GM10248 (cell line): ENCODE data around the gene SRRM4.

Experiments
- CTCF ChIA-PET: fragments of 300-600 bp; sonication (Branson Sonifier 250); formaldehyde crosslinking; extraction: SDS; loops from one replicate; lab custom pipeline; 2021; ENCODE audit warnings: antibody characterized with exemption; lab: Yijun Ruan, JAX
- POLR2A ChIA-PET: fragments of 350-650 bp; sonication (Branson Sonifier 250); formaldehyde crosslinking; extraction: SDS; loops from one replicate; lab custom pipeline; 2020; ENCODE audit warnings: antibody characterized with exemption; lab: Yijun Ruan, JAX
- DNase-seq: peaks from one replicate; pipeline ENCODE4 v3.0.0; 2012; ENCODE audit errors: extremely low spot score
- TF ChIP-seq, protein P1 (sequence below): IDR thresholded peaks from 2 replicates; pipeline ENCODE4 v1.5.1; 2012; ENCODE audit warnings: mild to moderate bottlenecking, low read depth; ENCODE audit errors: extremely low read depth, missing control alignments, control extremely low read depth

The SRRM4 gene

DNA sequence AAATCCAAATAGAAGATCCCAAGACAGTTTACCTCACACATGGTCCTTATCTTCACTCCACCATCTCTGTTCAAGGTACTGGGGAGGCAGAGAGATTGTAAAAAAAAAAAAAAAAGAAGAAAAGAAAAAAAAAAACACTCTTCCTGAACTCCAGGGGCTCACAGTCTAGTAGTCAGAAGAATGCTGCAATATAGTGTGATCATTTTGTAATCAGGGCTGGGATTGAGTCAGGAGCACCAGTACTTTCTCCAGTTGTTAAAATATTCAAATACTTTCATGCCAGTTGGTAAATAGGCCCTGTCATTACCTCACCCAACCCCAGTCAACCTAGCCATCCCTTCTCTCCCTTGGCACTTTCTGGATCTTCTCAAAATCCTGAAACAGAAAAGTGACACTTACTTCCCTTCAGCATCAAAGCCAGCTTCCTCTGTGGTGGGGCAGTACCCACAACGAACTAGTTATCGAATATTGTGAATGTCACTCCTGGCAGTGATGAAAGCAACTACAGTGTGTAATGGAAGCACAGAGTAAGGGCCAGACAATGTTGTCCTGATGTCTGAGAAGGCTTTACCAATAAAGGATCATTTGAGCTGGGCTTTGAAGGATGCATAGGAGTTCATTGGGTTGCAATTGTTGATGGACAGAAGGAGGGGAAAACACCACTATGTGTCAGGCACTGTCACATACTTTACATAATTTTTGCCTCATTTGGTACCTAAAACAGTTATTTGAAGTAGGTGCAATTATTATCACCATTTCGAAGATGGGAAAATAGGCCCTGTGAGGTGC lies 153.1 kb downstream of the SRRM4 start:
- ChIA-PET POLR2A (no interaction called here), CTCF (no interaction called here)
- TF ChIP-seq, protein P1, sequence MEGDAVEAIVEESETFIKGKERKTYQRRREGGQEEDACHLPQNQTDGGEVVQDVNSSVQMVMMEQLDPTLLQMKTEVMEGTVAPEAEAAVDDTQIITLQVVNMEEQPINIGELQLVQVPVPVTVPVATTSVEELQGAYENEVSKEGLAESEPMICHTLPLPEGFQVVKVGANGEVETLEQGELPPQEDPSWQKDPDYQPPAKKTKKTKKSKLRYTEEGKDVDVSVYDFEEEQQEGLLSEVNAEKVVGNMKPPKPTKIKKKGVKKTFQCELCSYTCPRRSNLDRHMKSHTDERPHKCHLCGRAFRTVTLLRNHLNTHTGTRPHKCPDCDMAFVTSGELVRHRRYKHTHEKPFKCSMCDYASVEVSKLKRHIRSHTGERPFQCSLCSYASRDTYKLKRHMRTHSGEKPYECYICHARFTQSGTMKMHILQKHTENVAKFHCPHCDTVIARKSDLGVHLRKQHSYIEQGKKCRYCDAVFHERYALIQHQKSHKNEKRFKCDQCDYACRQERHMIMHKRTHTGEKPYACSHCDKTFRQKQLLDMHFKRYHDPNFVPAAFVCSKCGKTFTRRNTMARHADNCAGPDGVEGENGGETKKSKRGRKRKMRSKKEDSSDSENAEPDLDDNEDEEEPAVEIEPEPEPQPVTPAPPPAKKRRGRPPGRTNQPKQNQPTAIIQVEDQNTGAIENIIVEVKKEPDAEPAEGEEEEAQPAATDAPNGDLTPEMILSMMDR = no peak
- DNase-seq = no peak

DNA sequence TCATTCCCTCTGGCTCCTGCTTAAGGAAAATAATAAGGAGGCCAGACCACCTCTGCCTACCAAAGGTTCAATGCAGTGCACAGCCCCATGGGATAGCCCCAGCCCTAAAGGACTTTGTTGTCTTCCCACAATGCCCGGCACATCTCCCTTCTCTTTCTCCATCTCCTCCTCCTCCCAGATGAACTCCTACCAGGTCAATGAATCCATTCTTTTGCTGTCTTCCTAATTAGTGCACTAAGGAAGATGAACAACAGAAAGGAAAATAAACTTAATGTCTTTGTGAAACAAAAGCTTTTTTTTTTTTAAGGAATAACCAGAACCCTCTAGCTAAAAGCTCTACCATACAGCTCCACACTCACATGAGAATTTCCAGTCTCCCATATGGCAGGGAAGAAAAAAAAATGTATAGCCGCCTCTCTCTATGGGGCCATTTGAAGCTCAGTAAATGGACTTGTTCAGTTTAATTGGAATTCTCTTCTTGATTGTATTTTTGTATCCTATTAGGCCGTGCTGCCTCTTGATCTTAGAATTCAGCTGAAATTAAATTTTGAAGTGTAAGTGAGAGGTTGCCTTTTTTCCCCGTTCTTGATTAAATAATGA lies 155.6 kb downstream of the SRRM4 start:
- no peak for DNase-seq
- CTCF ChIA-PET = interaction anchor here (1.3 kb wide), 1 partner anchor 22 kb away, joined by 3 read pairs; no protein-coding TSS in a partner anchor
- POLR2A ChIA-PET = no interaction called here
- TF ChIP-seq, protein P1 = no peak

DNA sequence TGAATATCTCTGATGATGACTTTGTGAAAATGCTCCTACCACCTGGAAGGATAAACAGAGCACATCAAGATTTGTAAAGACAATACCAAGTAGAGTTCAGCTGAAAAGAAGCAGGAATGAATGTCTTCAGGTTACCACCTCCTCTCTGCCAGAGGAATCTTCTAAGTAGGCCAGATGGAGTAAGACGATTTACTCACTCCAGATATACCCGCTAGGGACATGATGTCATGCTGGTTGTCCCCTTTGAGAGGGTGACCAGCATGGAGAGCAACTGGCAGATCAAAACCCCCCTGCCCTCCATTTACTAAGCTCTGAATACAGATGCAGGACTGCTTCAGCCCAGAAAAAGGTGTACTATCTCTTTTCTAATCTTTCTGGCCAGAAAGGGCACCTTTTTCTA lies 158.1 kb downstream of the SRRM4 start:
- TF ChIP-seq, protein P1 = no peak
- CTCF ChIA-PET = no interaction called here

DNA sequence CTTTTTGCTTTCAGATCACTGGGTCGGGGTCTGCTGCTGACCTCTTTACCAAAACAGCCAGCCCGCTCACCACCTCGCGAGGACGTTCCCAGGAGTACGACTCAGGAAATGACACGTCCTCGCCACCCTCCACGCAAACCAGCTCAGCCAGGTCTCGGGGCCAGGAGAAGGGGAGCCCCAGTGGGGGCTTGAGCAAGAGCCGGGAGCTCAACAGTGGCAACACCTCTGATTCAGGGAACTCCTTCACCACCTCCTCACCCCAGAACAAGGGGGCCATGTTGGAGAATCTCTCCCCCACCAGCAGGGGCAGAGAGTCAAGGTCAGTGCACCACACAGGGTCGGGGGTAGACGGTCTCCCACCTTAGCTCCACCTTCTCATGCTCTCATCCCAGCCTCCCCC lies 164.0 kb downstream of the SRRM4 start:
- ChIA-PET CTCF (no interaction called here), POLR2A (no interaction called here)
- DNase-seq = no peak
- TF ChIP-seq, protein P1 = no peak

More for the DNA sequence above, 158.1 kb downstream of the SRRM4 start:
- DNase-seq = no peak
- POLR2A ChIA-PET = no interaction called here

DNA sequence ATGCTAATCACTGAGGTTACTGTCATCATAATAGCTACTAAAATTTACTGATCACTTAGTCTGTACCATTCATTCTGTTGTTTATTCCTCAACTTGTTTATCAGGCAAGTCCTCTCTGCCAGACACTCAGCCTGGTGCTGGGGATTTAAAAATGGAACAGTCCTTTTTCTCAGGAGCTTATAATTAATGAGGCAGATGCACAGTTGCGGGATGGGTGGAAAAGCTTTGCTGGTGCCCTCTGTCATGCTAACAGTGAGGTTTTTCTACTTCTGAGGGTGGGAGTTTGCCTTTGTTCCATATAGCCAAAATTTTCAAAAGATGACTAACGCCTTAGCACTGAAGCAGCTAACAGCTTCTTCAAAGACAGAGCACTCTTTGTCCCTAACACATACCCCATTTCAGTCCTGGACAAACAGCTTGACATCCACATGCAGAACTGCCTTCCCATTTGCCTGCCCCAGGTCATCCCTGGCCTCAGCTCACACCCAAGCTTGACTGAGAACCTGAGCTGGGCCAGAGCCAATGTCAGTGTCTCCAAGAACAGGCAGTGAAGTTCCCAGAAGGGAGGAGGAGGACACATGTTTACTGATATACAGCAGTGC lies 166.6 kb downstream of the SRRM4 start:
- TF ChIP-seq, protein P1 = no peak
- no peak for DNase-seq
- POLR2A ChIA-PET = no interaction called here
- CTCF ChIA-PET = interaction anchor here (1.1 kb wide), 1 partner anchor 9 kb away, joined by 3 read pairs; no protein-coding TSS in a partner anchor

DNA sequence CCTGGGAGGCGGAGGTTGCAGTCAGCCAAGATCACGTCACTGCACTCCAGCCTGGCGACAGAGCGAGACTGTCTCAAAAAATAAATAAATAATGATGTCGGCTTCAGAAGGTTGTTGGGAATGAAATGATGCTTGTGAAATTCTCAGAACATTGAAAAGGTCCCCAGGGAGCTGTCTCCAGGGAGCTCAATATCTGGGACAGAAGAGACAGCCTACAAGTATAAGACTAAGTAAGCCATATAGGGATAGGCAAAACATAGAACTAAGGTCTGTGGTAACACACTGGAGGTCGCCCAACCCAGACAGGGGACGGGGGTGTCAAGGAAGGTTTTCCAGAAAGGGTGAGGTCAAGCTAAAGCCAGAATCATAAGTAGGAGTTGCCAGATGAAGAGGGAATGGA lies 167.9 kb downstream of the SRRM4 start:
- no peak for DNase-seq
- TF ChIP-seq, protein P1 = no peak
- CTCF ChIA-PET = no interaction called here
- POLR2A ChIA-PET = no interaction called here
